NCI-H1048 (cell line): Measurements from ENCODE around the gene FANCC.

Source experiments
- DNase-seq: peaks from one replicate; lab custom pipeline; 2025; lab: John Stamatoyannopoulos, UW

Gene FANCC

GRCh38 chr9:95143591-95144561, 173.6 kb downstream of the FANCC start:
- DNase-seq, result no peak

GRCh38 chr9:95142728-95143127, 174.8 kb downstream of the FANCC start:
- DNase-seq, result no peak

- no peak for DNase-seq
Measured at GRCh38 chr9:95142315-95142714, 175.2 kb downstream of the FANCC start.

DNA sequence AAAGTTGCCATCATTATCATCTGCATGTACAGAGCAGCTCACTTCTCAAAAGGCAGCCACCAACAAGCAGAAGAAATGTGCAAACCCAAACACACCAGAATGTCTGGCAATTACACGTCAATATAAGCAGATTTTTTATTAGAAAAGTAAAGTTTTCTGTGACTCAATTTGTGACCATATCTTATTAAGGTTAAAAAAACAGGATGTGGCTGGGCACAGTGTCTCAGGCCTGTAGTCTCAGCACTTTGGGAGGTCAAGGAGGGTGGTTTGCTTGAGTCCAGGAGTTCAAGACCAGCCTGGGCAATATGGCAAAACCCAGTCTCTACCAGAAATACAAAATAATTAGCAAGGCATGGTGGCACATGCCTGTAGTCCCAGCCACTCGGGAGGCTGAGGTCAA, 176.7 kb downstream of the FANCC start:
- DNase-seq, result no peak

DNA sequence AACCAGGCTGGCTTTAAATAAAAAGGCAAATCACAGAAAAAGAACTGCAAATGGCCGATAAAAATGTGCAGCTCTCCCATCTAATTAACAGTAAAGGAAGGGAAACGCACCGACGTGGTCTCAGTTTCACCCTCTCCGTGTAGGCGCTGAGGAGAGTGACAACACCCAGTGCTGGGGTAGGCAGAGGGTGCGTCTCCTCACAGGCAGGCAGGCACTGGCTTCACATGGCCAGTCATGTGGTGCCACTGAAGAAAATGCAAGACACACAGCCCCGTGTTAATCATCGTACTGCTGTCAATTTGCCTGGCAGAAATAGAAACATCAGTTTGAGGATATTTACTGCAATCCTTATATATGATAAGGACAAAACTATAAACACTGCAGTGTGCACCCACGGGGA, 178.4 kb downstream of the FANCC start:
- DNase-seq, result no peak

GRCh38 chr9:95138474-95138873, 179.0 kb downstream of the FANCC start:
- DNase-seq, result no peak

GRCh38 chr9:95137587-95138145, 179.8 kb downstream of the FANCC start:
- DNase-seq, result no peak

GRCh38 chr9:95135756-95136155, 181.8 kb downstream of the FANCC start:
- DNase-seq, result no peak

- DNase-seq, result no peak
Measured at GRCh38 chr9:95134457-95134881, 183.0 kb downstream of the FANCC start.

DNA sequence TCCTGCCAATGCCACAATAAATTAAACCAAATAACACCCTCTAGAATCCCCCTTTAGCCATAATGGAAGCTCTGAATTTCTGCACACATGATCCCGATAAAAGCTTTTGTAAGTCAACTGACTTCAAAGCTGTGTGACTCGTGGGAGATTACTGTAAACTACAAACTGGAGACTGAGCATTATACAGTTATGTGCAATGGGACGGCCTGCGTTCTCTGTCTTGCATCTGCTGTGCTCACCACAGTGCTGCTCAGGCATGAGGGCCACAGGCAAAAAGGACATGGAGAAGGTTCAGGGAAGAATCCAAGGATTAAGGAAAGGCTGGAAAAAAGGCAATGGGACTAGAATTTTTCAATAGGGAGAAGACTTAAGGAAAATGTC, 184.2 kb downstream of the FANCC start:
- DNase-seq, result no peak

DNA sequence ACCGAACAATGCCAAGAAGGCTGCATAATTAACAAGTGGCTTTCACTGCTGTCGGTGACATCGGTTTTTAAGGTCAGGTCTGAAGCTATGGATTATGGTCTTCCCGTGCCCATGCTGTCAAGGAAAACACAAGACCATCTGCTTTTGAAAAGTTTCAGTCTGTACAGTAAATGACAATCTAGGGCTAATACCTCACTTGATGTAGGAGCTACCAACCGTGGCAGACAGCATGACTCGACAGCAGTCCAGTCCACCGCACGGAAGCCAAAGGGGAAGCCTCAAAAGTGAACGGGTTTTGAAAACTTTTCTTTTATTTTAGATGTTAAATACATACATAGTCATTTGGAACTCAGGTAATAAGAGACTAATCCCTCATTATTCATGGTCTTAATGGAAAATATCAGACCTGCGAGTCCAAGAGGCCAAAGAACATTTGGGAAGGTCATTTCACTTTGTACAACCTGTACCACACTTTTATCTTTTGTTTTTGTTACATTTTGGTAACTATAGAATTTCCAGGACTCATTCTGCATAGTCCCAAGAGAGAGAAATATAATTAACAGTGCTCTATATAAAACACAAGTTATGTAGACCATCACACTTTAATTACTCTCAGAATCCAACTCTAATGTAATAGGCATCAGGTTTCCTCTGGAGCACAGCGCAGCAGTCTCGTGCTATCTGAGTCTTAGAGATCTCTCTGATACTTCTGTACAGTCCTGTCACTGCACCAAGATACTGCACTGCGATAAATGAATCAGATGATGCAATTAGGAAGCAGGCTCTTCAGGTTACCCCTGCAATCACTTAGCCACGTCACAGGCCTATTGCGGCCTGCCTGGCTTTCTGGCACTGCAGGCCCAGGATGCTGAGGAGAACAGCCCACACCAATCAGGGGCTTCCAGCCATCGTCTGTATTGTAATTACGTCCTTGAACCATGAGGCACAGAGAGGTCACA, 184.9 kb downstream of the FANCC start:
- DNase-seq, result no peak

DNA sequence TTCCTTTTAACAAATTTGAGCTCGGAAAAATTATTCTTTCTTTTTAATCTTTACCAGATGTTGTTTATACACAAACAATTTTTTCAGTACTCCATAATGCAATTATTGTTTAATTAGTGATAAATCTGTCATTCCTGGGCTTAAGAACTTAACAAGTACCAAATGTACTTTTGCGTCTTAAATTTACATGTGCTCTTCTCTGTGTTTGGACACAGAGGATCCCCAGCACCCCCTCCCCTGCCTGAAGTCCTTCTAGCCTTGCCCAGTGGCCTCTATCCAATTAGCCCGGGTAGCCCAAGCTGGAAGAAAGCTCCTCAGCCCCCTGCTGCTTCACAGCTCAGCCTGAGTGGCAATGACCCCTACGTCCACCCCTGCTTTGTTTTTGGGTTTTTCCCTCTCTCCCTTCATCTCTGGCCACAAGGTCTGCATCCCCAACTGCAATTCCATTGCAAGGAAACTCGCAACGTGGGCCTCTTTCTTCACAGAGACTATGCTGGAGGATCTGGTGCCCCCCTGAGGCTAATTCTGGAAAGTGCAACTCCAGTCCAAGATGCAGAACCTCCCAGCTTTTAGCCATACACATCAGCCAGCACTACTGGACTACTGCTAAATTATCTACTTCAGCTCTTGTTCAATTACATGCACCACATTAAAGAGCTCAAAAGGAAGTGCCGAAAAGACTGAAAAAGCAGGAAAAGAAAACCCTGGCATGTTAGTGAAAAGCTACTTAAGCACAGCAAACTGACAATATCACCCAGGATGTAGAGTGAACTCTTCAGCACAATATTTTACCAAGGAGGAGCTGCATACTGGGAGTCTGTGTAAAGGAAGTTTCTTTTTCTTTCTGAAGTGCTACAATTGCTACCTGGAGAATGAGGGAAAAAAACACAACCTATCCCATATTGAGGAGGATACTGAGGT, 186.2 kb downstream of the FANCC start:
- DNase-seq, result peak; percentile 7

- DNase-seq, result no peak
Measured at GRCh38 chr9:95130484-95130883, 187.0 kb downstream of the FANCC start.

DNA sequence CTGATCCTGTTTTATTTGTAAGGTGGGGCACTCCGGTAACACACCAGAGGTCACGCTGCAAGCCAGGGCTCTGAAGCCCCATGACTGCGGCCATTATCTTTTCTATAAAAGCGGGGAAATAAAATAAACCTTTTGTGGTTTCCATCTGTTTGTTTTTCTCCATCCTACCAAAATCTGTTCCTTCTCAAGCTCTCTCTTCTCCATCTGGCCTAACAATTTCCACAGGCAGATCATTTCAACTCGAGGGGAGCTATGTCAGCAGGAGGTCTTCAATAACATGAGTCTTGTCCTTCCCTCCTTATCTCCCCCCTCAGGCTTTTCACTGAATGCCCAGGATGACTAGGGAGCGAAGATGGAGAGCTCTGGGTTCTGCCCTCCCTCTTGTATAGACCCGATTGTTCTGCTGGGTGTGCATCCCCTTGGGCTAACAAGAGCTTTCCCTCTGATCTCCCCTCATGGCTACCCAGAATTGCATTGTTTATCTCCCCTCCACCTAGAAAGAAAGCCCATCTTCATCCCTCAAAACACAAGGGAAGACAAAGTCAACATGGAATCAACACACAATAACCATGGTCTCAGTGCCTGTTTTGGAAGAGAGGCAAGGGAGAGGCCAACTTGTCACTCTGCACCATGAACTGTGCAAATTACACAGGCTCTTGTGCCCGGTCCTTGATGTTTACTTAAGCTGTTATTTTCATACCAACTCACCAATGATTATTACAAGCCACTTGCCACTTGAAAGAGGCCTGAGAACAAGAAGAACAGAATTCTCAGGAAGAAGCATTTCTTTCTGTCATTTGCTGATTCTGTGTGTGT, 187.8 kb downstream of the FANCC start:
- no peak for DNase-seq

- no peak for DNase-seq
Measured at GRCh38 chr9:95128177-95128524, 189.4 kb downstream of the FANCC start.

DNA sequence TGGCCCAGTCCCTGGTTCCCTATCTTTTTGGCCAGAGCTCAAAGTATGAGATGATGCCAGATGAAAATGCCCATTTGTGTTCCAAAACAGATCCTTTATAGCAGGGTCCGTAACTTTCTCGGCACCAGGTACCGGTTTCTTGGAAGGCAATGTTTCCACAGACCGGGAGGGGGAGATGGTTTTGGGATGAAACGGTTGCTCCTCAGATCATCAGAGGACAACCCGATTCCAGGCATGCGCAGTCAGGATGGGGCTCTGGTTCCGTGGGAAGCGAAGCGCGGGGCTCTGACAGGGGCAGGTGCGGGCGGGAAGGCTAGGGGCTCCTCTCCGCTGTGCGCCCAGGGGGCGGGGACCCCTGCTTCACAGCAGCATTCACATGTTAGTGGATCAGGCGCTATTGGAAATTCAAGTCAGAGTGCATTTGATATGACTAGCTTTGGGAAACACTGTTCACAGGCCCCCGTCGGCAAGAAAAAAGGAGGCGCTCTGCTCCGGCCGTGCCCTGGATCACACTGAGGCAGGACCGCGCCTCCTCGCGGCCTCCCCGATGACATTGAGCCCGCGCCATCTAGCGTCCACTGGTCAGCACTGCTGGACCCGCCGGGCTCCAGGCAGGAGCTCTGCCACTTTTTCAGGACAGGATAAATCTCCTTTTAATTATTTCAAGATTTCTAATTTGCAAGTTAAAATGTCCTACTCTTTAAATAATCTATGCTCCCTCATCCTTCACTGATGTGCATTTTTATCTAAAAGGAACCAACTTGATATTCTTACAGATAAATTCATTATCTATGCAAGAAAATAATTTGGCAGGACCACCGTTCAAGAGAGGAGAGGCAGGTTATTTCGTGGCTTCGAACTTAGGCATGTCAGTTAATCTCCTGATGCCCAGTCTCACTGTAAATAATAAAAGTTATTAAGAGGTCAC, 190.0 kb downstream of the FANCC start:
- DNase-seq, result peak; percentile 31

GRCh38 chr9:95126739-95127138, 190.8 kb downstream of the FANCC start:
- no peak for DNase-seq

- no peak for DNase-seq
Measured at GRCh38 chr9:95125652-95126051, 191.9 kb downstream of the FANCC start.

DNA sequence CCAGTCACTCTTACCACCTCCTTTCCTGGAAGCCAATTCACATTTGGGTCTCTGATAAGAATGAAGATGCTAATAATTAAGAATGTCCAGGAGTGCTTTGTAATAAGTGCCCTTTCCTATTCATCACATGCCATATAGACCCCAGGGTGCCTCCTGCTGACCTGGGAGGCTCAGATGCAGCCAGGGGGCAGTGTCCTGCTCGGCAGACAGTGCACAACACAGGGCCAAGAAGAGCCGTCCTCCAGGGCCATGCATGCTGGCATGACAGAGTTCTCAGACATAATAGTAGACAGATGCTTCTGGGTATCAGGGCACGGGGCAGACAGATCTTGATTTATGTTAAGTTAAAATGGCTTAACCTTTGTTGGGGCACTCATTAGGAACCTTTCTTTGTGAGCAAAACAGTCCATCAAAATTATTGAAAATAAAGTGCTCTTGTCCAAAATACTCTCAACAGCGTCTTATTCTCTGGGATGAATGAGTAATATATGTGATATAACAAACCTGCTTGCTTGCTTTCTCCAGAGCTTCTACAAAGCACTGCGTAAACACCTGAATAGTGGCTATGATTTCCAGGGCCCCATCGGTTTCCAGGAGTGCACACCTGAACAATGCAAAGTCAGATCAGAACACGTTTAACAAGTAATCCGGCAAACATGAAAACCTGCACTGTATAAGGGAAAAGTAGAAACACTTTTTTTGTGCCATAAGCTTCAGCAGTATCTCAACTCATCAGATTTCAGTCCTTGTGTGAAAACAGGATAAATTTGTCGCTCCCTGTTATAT, 192.7 kb downstream of the FANCC start:
- no peak for DNase-seq
